ENCODE results near the gene FCRLA.

DNA sequence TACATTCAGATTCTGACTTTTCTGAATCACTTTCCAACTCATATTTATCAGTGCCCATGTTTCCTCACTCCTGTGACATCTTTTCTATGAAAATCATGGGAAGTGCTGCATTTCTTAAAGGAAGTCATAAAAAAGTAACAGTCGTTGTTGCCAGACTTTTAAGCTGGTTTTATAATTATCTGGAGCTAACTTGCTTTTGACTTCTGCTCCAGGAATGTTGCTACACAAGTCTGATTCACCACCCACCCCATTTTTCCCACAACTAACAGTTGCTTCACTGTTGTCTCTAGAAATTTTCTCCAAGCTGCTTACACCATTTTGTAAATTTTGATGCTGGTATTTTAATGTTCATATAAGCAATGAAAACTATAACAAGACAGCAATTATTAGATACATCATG, 26.5 kb downstream of the FCRLA start:
- TF ChIP-seq, protein P1, sequence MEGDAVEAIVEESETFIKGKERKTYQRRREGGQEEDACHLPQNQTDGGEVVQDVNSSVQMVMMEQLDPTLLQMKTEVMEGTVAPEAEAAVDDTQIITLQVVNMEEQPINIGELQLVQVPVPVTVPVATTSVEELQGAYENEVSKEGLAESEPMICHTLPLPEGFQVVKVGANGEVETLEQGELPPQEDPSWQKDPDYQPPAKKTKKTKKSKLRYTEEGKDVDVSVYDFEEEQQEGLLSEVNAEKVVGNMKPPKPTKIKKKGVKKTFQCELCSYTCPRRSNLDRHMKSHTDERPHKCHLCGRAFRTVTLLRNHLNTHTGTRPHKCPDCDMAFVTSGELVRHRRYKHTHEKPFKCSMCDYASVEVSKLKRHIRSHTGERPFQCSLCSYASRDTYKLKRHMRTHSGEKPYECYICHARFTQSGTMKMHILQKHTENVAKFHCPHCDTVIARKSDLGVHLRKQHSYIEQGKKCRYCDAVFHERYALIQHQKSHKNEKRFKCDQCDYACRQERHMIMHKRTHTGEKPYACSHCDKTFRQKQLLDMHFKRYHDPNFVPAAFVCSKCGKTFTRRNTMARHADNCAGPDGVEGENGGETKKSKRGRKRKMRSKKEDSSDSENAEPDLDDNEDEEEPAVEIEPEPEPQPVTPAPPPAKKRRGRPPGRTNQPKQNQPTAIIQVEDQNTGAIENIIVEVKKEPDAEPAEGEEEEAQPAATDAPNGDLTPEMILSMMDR (IDR thresholded peaks at IDR 0.05), result no peak
- TF ChIP-seq POLR2A (IDR thresholded peaks at IDR 0.05), result no peak
